ENCODE data around the gene RHOH. TPM values are rescaled to one million over a fixed set of nuclear protein-coding genes. Genes with fewer than 3 reads are reported as not detected.

Gene RHOH
- total and polyA plus RNA-seq, 8 donors = 0.29 to 10.1 (median 0.78) TPM

- H3K36me3 ChIP-seq = no peaks in the 10 kb centered on the region
- ATAC-seq = no peak
- no peak for TF ChIP-seq CTCF (IDR thresholded peaks at IDR 0.05)
- DNase-seq = no peak
- no peaks in the 10 kb centered on the region for H3K27me3 ChIP-seq
- no peak overlapping the region for H3K27ac ChIP-seq
- peaks cover 0 to 9% of the 10 kb centered on the region in 2 donors for H3K4me1 ChIP-seq
- intact Hi-C loops (cut with DNase I) = no loop called here
- no peaks in the 10 kb centered on the region for H3K9me3 ChIP-seq
- no peak overlapping the region for H3K4me3 ChIP-seq
Observed at GRCh38 chr4:40214661-40215418, 18.0 kb downstream of the RHOH start.

GRCh38 chr4:40216622-40217366 lies 20.0 kb downstream of the RHOH start:
- TF ChIP-seq CTCF (IDR thresholded peaks at IDR 0.05) = no peak
- Histone ChIP-seq H3K36me3 (no peaks in the 10 kb centered on the region), H3K9me3 (no peaks in the 10 kb centered on the region), H3K4me3 (no peak overlapping the region), H3K27me3 (no peaks in the 10 kb centered on the region), H3K4me1 (peaks cover 0 to 4% of the 10 kb centered on the region in 2 donors), H3K27ac (no peak overlapping the region)
- DNase-seq (no peak), ATAC-seq (no peak)
- intact Hi-C loops (cut with DNase I) = no loop called here

- ATAC-seq (no peak), DNase-seq (no peak)
- no peak for TF ChIP-seq CTCF (IDR thresholded peaks at IDR 0.05)
- Histone ChIP-seq H3K9me3 (no peaks in the 10 kb centered on the region), H3K27me3 (no peaks in the 10 kb centered on the region), H3K4me3 (no peak overlapping the region), H3K27ac (no peak overlapping the region), H3K4me1 (peaks cover 0 to under 1% of the 10 kb centered on the region in 2 donors), H3K36me3 (no peaks in the 10 kb centered on the region)
- intact Hi-C loops (cut with DNase I) = no loop called here
Observed at GRCh38 chr4:40221744-40222143, 24.9 kb downstream of the RHOH start.

- intact Hi-C loops (cut with DNase I) = no loop called here
- ATAC-seq = no peak
- no peak for DNase-seq
- Histone ChIP-seq H3K4me1 (peaks cover 0 to 7% of the 10 kb centered on the region in 2 donors), H3K27ac (no peak overlapping the region), H3K9me3 (no peaks in the 10 kb centered on the region), H3K4me3 (no peak overlapping the region), H3K27me3 (no peaks in the 10 kb centered on the region), H3K36me3 (no peaks in the 10 kb centered on the region)
- TF ChIP-seq CTCF (IDR thresholded peaks at IDR 0.05) = no peak
Observed at GRCh38 chr4:40223343-40223742, 26.5 kb downstream of the RHOH start.

- H3K9me3 ChIP-seq = no peaks in the 10 kb centered on the region
- DNase-seq (no peak), ATAC-seq (no peak)
- no peak overlapping the region for H3K4me3 ChIP-seq
- intact Hi-C loops (cut with DNase I) = no loop called here
- H3K4me1 ChIP-seq = peaks cover 0 to 7% of the 10 kb centered on the region in 2 donors
- no peaks in the 10 kb centered on the region for H3K36me3 ChIP-seq
- no peaks in the 10 kb centered on the region for H3K27me3 ChIP-seq
- no peak overlapping the region for H3K27ac ChIP-seq
- no peak for TF ChIP-seq CTCF (IDR thresholded peaks at IDR 0.05)
Observed at GRCh38 chr4:40224432-40224831, 27.6 kb downstream of the RHOH start.
